Astrocyte of the cerebellum (primary cell): ENCODE measurements around the gene SCYL3.
"Not testable (repeated sequence)": the region's sequence is repeated elsewhere in the genome, so short reads cannot be mapped to it uniquely, and the experiment has no call there.

Source experiments
- DNase-seq: peaks from one replicate; pipeline ENCODE4 v3.0.0-alpha.2; 2011; ENCODE audit warnings: low read depth
- H3K4me3 ChIP-seq: 2 replicates; pipeline ENCODE4 v1.5.1; 2011; ENCODE audit warnings: mild to moderate bottlenecking, low read depth, low read length, moderate library complexity
- in situ Hi-C: cut with HindIII; loops from 2 replicates; pipeline ENCODE4 v1.10.0; 2017; ENCODE audit warnings: low sequenced_read_pairs
- TF ChIP-seq, protein P1 (sequence below): IDR thresholded peaks from 2 replicates; pipeline ENCODE4 v1.5.1; 2012; ENCODE audit warnings: low read length, low read depth, moderate library complexity, mild to moderate bottlenecking; ENCODE audit errors: missing control alignments

SCYL3 gene

DNA sequence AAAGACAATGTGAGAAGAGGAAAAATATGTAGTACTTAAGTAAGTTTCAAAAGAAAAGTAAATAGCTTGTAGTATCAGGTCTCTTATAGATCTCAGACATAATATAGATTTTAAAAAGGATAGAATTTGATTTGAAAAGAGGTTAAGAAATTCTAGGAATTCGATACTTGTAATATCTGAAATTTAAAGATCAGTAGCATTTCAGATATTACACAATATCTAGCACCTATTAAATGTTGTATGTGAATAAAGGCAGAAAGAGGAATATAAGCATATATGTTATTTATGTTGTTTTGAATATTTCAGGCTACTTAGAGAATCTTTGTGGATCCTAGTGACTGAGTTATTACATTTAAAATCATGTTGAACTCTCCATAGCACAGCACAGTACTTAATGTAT lies 64.0 kb downstream of the SCYL3 start:
- in situ Hi-C loops, result no loop called here
- TF ChIP-seq, protein P1, sequence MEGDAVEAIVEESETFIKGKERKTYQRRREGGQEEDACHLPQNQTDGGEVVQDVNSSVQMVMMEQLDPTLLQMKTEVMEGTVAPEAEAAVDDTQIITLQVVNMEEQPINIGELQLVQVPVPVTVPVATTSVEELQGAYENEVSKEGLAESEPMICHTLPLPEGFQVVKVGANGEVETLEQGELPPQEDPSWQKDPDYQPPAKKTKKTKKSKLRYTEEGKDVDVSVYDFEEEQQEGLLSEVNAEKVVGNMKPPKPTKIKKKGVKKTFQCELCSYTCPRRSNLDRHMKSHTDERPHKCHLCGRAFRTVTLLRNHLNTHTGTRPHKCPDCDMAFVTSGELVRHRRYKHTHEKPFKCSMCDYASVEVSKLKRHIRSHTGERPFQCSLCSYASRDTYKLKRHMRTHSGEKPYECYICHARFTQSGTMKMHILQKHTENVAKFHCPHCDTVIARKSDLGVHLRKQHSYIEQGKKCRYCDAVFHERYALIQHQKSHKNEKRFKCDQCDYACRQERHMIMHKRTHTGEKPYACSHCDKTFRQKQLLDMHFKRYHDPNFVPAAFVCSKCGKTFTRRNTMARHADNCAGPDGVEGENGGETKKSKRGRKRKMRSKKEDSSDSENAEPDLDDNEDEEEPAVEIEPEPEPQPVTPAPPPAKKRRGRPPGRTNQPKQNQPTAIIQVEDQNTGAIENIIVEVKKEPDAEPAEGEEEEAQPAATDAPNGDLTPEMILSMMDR, result no peak
- H3K4me3 ChIP-seq, result no peak overlapping the region
- DNase-seq, result no peak

DNA sequence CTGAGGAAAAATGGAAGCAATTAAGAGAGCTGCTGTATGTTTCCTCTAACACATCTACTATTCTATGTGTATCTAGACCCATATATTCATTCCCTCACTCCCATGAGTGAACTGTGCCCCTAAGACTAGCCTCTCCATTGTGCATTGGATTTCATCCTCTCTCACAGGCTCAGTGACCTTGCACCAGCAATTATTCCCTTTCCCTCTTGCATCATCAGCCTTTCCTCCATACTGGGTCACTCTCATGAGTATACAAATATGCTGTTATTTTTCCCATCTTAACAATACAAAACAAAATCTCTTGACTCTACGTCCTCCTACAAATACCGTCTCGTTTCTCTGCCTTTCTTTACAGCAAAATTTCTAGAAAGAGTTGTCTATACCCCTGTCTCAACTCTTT lies 69.5 kb downstream of the SCYL3 start:
- TF ChIP-seq, protein P1, result no peak
- DNase-seq, result no peak
- H3K4me3 ChIP-seq, result no peak overlapping the region
- in situ Hi-C loops, result no loop called here

DNA sequence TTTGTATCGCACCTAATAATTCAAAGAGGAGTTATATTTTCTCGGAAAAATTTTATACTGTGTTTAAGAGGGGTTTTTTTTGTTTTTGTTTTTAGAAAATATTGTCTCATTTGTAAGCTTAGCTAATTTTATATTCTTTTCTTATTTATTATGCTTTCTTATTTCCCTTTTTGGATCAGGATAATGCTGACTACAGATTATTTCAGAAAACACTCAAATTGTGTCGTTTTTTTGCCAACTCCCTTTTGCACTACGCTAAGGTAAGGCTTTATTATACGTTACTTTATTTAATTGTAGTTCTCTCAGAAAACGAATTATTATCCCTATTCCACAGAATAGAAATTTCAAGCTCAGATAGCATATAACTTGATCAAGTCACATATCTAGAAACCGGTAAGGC lies 72.2 kb downstream of the SCYL3 start:
- TF ChIP-seq, protein P1, result no peak
- DNase-seq, result no peak
- in situ Hi-C loops, result no loop called here
- no peak overlapping the region for H3K4me3 ChIP-seq

DNA sequence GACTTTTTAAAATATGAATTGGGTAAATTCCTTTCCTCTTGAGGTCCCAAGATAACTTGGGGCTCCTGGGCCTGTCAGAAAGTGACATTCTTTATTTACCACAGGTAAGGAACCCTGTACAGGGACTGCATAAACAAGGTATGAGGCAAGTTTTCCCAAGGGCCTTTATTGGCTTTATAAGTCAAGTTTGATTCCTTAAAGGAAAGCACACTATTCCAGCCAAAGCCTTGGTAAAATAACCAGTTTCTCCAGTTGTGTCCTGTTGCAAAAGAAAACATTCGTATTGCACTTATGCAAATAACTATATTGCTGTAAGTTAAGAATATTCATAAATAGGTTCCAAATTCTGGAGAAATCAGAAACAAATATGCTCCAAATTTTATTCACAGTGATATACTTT lies 77.1 kb downstream of the SCYL3 start:
- H3K4me3 ChIP-seq, result no peak overlapping the region
- in situ Hi-C loops, result no loop called here
- DNase-seq, result no peak
- TF ChIP-seq, protein P1, result no peak

DNA sequence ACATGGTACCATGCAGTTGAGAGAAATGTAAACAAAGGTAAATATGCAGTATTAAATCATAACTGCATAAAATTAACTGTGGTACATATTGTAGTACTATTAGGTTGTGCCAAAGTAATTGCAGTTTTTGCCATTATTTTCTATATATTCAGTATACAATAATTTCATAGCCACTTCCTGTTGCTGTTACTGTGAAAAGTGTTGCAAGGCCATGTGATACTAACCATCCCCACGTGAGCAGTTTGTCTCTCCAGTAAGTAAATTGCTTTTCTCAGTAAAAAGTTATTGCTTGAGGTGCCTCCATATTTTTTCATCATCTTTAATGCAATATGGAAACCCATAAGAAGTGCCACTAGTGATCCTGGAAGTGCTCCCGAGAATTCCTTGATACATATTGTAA lies 79.4 kb downstream of the SCYL3 start:
- in situ Hi-C loops, result no loop called here
- no peak for DNase-seq
- TF ChIP-seq, protein P1, result no peak
- no peak overlapping the region for H3K4me3 ChIP-seq

DNA sequence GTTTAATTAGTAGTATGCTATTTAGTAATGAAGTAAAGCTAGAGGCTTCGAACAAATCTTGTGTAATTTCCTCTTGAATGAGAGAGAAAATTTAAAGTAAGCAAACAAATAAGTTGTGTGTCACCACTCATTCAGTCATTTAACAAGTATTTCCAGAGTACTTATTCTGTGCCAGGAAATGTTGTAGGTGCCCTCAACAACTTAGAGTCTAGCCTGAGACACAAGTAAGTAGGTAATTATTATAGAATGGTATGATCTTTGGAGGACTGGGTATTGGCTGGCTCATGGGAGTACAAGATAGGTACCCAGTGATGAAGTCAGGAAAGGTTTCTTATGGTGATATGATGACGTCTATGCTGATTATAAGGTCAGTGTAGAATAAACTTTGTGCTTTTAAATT lies 81.6 kb downstream of the SCYL3 start:
- in situ Hi-C loops, result no loop called here
- H3K4me3 ChIP-seq, result no peak overlapping the region
- TF ChIP-seq, protein P1, result no peak
- no peak for DNase-seq

DNA sequence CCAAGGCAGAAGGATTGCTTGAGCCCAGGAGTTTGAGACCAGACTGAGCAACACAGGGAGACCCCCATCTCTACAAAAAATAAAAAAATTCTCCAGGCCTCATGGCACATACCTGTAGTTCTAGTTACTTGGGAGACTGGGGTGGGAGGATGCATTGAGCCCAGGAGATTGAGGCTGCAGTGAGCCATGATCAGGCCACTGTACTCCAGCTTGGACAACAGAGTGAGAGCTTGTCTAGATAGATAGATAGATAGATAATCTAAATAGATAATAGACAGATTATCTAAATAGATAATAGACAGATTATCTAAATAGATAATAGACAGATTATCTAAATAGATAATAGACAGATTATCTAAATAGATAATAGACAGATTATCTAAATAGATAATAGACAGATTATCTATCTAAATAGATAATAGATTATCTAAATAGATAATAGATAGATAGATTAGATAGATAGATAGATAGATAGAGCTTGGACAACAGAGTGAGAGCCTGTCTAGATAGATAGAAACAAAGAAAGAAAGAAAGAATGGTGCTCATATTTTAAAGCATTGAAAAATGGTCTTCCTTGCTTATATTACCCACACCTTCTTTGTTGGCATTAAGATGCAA lies 82.2 kb downstream of the SCYL3 start:
- H3K4me3 ChIP-seq, in situ Hi-C loops, DNase-seq: not testable (repeated sequence)
